Karpas-422 (cell line): ENCODE results near the gene C20orf204. TPM values are rescaled to one million over a fixed set of nuclear protein-coding genes. Genes with fewer than 3 reads are reported as not detected.

ENCODE experiments used
- DNase-seq: peaks from one replicate; pipeline ENCODE4 v3.0.0-alpha.2; 2015
- H2AFZ ChIP-seq: fragments of 200-600 bp; sonication (generic); 2 replicates; pipeline ENCODE4 v1.6.1; 2014; ENCODE audit warnings: antibody characterized with exemption, low read length, mixed read lengths
- H3K27ac ChIP-seq: fragments of 200-600 bp; sonication (generic); 2 replicates; pipeline ENCODE4 v1.5.1; 2014; ENCODE audit warnings: mild to moderate bottlenecking, low read length, moderate library complexity
- H3K27me3 ChIP-seq: fragments of 200-600 bp; sonication (generic); 2 replicates; pipeline ENCODE4 v1.6.1; 2014; ENCODE audit warnings: low read length, mixed read lengths
- H3K36me3 ChIP-seq: fragments of 200-600 bp; sonication (generic); 2 replicates; pipeline ENCODE4 v1.6.1; 2014; ENCODE audit warnings: low read length, mixed read lengths; ENCODE audit not compliant: insufficient read depth
- H3K4me1 ChIP-seq: fragments of 200-600 bp; sonication (generic); 2 replicates; pipeline ENCODE4 v1.6.1; 2014; ENCODE audit warnings: mild to moderate bottlenecking, low read length, mixed read lengths
- H3K4me2 ChIP-seq: fragments of 200-600 bp; sonication (generic); 2 replicates; pipeline ENCODE4 v1.6.1; 2014; ENCODE audit warnings: low read length, low read depth, mild to moderate bottlenecking; ENCODE audit not compliant: poor library complexity, severe bottlenecking
- H3K4me3 ChIP-seq: fragments of 200-600 bp; sonication (generic); 2 replicates; pipeline ENCODE4 v1.5.1; 2014; ENCODE audit warnings: mild to moderate bottlenecking, antibody characterized with exemption, low read length, mixed read lengths
- H3K79me2 ChIP-seq: fragments of 200-600 bp; sonication (generic); 2 replicates; pipeline ENCODE4 v1.6.1; 2014; ENCODE audit warnings: mild to moderate bottlenecking, low read length, mixed read lengths
- H3K9ac ChIP-seq: fragments of 200-600 bp; sonication (generic); 2 replicates; pipeline ENCODE4 v1.6.0; 2014; ENCODE audit warnings: low read length
- H3K9me2 ChIP-seq: fragments of 200-600 bp; sonication (generic), shearing (Covaris generic); replicated peaks from 2 replicates; pipeline ENCODE4 v1.6.0; 2014; ENCODE audit warnings: mild to moderate bottlenecking, low read length, moderate library complexity; ENCODE audit not compliant: insufficient read depth
- H3K9me3 ChIP-seq: fragments of 300-700, 200-600 bp; sonication (generic); 2 replicates; pipeline ENCODE4 v1.6.1; 2014; ENCODE audit warnings: low read length, mixed read lengths
- H4K20me1 ChIP-seq: fragments of 200-600 bp; sonication (generic); 2 replicates; pipeline ENCODE4 v1.6.1; 2014; ENCODE audit warnings: mild to moderate bottlenecking, antibody characterized with exemption, low read length, low read depth; ENCODE audit not compliant: insufficient read depth
- total RNA-seq: library from RNA; depleted of rRNA; stranded (reverse); fragments of >200 nt; shearing (Covaris generic); gene quantifications from 2 replicates; pipeline ENCODE4 v1.2.3, GENCODE V29; 2014; ENCODE audit warnings: low replicate concordance

The C20orf204 gene
- total RNA-seq, 1 experiment from 2014 or later, result 0.45 TPM

- H3K27ac ChIP-seq, result peak overlapping the region; percentile 100
- no peaks in the 10 kb centered on the region for H3K9me3 ChIP-seq
- no peaks in the 10 kb centered on the region; the same call in 1 of the 2 replicates for H4K20me1 ChIP-seq
- no peaks in the 10 kb centered on the region for H3K9me2 ChIP-seq
- no peaks in the 10 kb centered on the region for H3K27me3 ChIP-seq
- H3K79me2 ChIP-seq, result peaks cover 10% of the 10 kb centered on the region
- no peak for DNase-seq
- peak overlapping the region; percentile 96 for H3K9ac ChIP-seq
- peaks cover 22% of the 10 kb centered on the region for H3K36me3 ChIP-seq
- peaks cover 81% of the 10 kb centered on the region for H3K4me1 ChIP-seq
- no peak overlapping the region for H2AFZ ChIP-seq
- no peak overlapping the region for H3K4me3 ChIP-seq
- H3K4me2 ChIP-seq, result peak overlapping the region; percentile 93
These were observed 39.0 kb downstream of the C20orf204 start for GRCh38 chr20:64074963-64075362.

DNA sequence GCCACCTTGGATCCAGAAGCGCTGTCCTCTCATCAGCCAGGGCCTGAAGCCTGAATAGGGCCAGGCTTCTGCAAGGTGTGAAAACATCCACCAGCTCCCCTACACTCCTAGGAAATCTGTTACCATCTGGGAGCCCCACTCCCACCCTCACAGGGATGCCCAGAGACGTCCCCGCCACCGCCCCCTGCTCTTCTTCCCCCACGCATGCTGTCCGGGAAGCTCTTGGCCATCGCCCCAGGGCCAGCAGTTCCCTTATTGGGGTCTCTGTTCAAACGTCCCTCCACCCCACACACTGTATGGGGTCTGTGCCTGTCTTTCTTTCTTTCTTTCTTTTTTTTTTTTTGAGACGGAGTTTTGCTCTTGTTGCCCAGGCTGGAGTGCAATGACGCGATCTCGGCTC is 39.6 kb downstream of the C20orf204 start:
- H3K4me3 ChIP-seq, result peak overlapping the region; percentile 73; the same call in 1 of the 2 replicates
- peak overlapping the region; percentile 93 for H3K4me2 ChIP-seq
- H3K9ac ChIP-seq, result peak overlapping the region; percentile 96
- H3K9me2 ChIP-seq, result no peaks in the 10 kb centered on the region
- H3K79me2 ChIP-seq, result peaks cover 16% of the 10 kb centered on the region
- no peak for DNase-seq
- H3K9me3 ChIP-seq, result no peaks in the 10 kb centered on the region
- peaks cover 22% of the 10 kb centered on the region for H3K36me3 ChIP-seq
- H3K27me3 ChIP-seq, result no peaks in the 10 kb centered on the region
- H3K4me1 ChIP-seq, result peaks cover 76% of the 10 kb centered on the region
- no peak overlapping the region for H2AFZ ChIP-seq
- no peaks in the 10 kb centered on the region for H4K20me1 ChIP-seq
- H3K27ac ChIP-seq, result peak overlapping the region; percentile 100

- Histone ChIP-seq H3K9me3 (no peaks in the 10 kb centered on the region), H3K36me3 (peaks cover 22% of the 10 kb centered on the region), H3K4me3 (peak overlapping the region; percentile 73), H3K27ac (peak overlapping the region; percentile 100), H3K4me1 (peaks cover 76% of the 10 kb centered on the region), H2AFZ (no peak overlapping the region), H4K20me1 (no peaks in the 10 kb centered on the region), H3K9ac (peak overlapping the region; percentile 96), H3K79me2 (peaks cover 19% of the 10 kb centered on the region), H3K4me2 (peak overlapping the region; percentile 93), H3K9me2 (no peaks in the 10 kb centered on the region), H3K27me3 (no peaks in the 10 kb centered on the region)
- peak; percentile 65 for DNase-seq
These were observed 40.3 kb downstream of the C20orf204 start for GRCh38 chr20:64076061-64076997.

- DNase-seq, result peak; percentile 96
- H3K27me3 ChIP-seq, result no peaks in the 10 kb centered on the region
- H4K20me1 ChIP-seq, result no peaks in the 10 kb centered on the region
- H3K27ac ChIP-seq, result peak overlapping the region; percentile 100
- peaks cover 76% of the 10 kb centered on the region for H3K4me1 ChIP-seq
- H3K4me3 ChIP-seq, result peak overlapping the region; percentile 73
- H2AFZ ChIP-seq, result no peak overlapping the region
- H3K36me3 ChIP-seq, result peaks cover 20% of the 10 kb centered on the region
- H3K9me2 ChIP-seq, result no peaks in the 10 kb centered on the region
- peak overlapping the region; percentile 93 for H3K4me2 ChIP-seq
- H3K79me2 ChIP-seq, result peaks cover 19% of the 10 kb centered on the region
- H3K9ac ChIP-seq, result peak overlapping the region; percentile 96
- no peaks in the 10 kb centered on the region for H3K9me3 ChIP-seq
These were observed 41.1 kb downstream of the C20orf204 start for GRCh38 chr20:64077094-64077493.

GRCh38 chr20:64077541-64077875 is 41.5 kb downstream of the C20orf204 start:
- H3K9me2 ChIP-seq, result no peaks in the 10 kb centered on the region
- H4K20me1 ChIP-seq, result no peaks in the 10 kb centered on the region
- no peaks in the 10 kb centered on the region for H3K9me3 ChIP-seq
- H3K9ac ChIP-seq, result peak overlapping the region; percentile 96
- H3K36me3 ChIP-seq, result peaks cover 17% of the 10 kb centered on the region
- peak overlapping the region; percentile 73 for H3K4me3 ChIP-seq
- no peaks in the 10 kb centered on the region for H3K27me3 ChIP-seq
- H2AFZ ChIP-seq, result no peak overlapping the region
- peaks cover 76% of the 10 kb centered on the region for H3K4me1 ChIP-seq
- H3K4me2 ChIP-seq, result peak overlapping the region; percentile 93
- peak overlapping the region; percentile 100 for H3K27ac ChIP-seq
- peaks cover 19% of the 10 kb centered on the region for H3K79me2 ChIP-seq
- no peak for DNase-seq

GRCh38 chr20:64077876-64078551 is 42.0 kb downstream of the C20orf204 start:
- H3K4me3 ChIP-seq, result peak overlapping the region; percentile 95

GRCh38 chr20:64078934-64079272 is 42.9 kb downstream of the C20orf204 start:
- Histone ChIP-seq H3K4me2 (peak overlapping the region; percentile 93), H4K20me1 (no peaks in the 10 kb centered on the region), H3K9me3 (no peaks in the 10 kb centered on the region), H3K79me2 (peaks cover 19% of the 10 kb centered on the region), H3K27ac (peak overlapping the region; percentile 100), H3K4me3 (peak overlapping the region; percentile 95), H3K27me3 (no peaks in the 10 kb centered on the region), H3K4me1 (peaks cover 71% of the 10 kb centered on the region), H3K9ac (peak overlapping the region; percentile 99), H2AFZ (no peak overlapping the region), H3K36me3 (peaks cover 10% of the 10 kb centered on the region), H3K9me2 (no peaks in the 10 kb centered on the region)
- DNase-seq, result no peak

More at GRCh38 chr20:64077876-64078551, 42.0 kb downstream of the C20orf204 start:
- peak; percentile 100 for DNase-seq
- H3K9me2 ChIP-seq, result no peaks in the 10 kb centered on the region
- no peaks in the 10 kb centered on the region for H3K9me3 ChIP-seq
- peaks cover 19% of the 10 kb centered on the region for H3K79me2 ChIP-seq
- H2AFZ ChIP-seq, result no peak overlapping the region
- peaks cover 76% of the 10 kb centered on the region for H3K4me1 ChIP-seq
- peak overlapping the region; percentile 100 for H3K27ac ChIP-seq
- no peaks in the 10 kb centered on the region for H3K27me3 ChIP-seq
- peaks cover 14% of the 10 kb centered on the region for H3K36me3 ChIP-seq
- H4K20me1 ChIP-seq, result no peaks in the 10 kb centered on the region
- H3K9ac ChIP-seq, result peak overlapping the region; percentile 99
- peak overlapping the region; percentile 93 for H3K4me2 ChIP-seq
